Breast epithelium (tissue), 4 donors: ENCODE measurements around the gene SORBS2. TPM values are rescaled to one million over a fixed set of nuclear protein-coding genes. Genes with fewer than 3 reads are reported as not detected.

Experiments
- DNase-seq, 2 donors: peaks; one replicate each; pipeline ENCODE4 v3.0.0-alpha.2; 2019; ENCODE audit warnings: low spot score in 2 of 2
- H3K27ac ChIP-seq, 2 donors: fragments of 200-600 bp; sonication (generic) in 1 of 2; one replicate each; pipeline ENCODE4 v1.5.1; 2016 to 2019; ENCODE audit warnings: mild to moderate bottlenecking in 1 of 2
- H3K27me3 ChIP-seq, 2 donors: fragments of 200-600 bp; sonication (generic) in 1 of 2; one replicate each; pipeline versions ENCODE4 v1.5.1 to v1.6.0; 2017 to 2019; ENCODE audit warnings: control low read depth in 1 of 2, mild to moderate bottlenecking in 1 of 2
- H3K36me3 ChIP-seq: fragments of 200-600 bp; one replicate; pipeline ENCODE4 v1.5.1; 2019
- H3K4me1 ChIP-seq, 2 donors: fragments of 200-600 bp; sonication (generic); one replicate each; pipeline ENCODE4 v1.5.1; 2016 to 2019; ENCODE audit warnings: control low read depth in 1 of 2
- H3K4me3 ChIP-seq, 3 donors: fragments of 200-600 bp; sonication (generic); 1 replicate in 2 of 3; 2 replicates in 1 of 3; pipeline ENCODE4 v1.5.1; 2016 to 2019; ENCODE audit warnings: mild to moderate bottlenecking in 3 of 3, moderate library complexity in 2 of 3
- H3K9me3 ChIP-seq, 2 donors: fragments of 200-600 bp; sonication (generic) in 1 of 2; one replicate each; pipeline ENCODE4 v1.5.1; 2016 to 2019; ENCODE audit warnings: control low read depth in 1 of 2
- POLR2A ChIP-seq: fragments of 450-650 bp; IDR thresholded peaks from one replicate; pipeline ENCODE4 v1.6.1; 2016; ENCODE audit warnings: antibody characterized with exemption, mild to moderate bottlenecking, moderate library complexity
- POLR2AphosphoS5 ChIP-seq, 3 donors: sonication (generic); formaldehyde crosslinking; IDR thresholded peaks; one replicate each; pipeline ENCODE4 v1.6.1; 2017; ENCODE audit warnings: antibody characterized with exemption in 3 of 3
- intact Hi-C: fragments of 100-400 bp; cut with DNase I; formaldehyde crosslinking; loops from one replicate; pipeline ENCODE4 v1.15.1; 2023; ENCODE audit warnings: low total_unique reads
- total RNA-seq, 3 donors: library from RNA; depleted of rRNA; stranded (reverse); fragments of >200 nt; gene quantifications; one replicate each; pipeline ENCODE4 v1.1.0, GENCODE V29; 2016
- TF ChIP-seq, protein P1 (sequence below), 3 donors: fragments of 450-650 bp; IDR thresholded peaks; one replicate each; pipeline ENCODE4 v1.5.1; 2016 to 2017; ENCODE audit warnings: antibody characterized with exemption in 3 of 3, mild to moderate bottlenecking in 3 of 3, moderate library complexity in 3 of 3

The SORBS2 gene
- total RNA-seq, 3 donors from 2014 or later = 21.8 to 132 (median 105) TPM

DNA sequence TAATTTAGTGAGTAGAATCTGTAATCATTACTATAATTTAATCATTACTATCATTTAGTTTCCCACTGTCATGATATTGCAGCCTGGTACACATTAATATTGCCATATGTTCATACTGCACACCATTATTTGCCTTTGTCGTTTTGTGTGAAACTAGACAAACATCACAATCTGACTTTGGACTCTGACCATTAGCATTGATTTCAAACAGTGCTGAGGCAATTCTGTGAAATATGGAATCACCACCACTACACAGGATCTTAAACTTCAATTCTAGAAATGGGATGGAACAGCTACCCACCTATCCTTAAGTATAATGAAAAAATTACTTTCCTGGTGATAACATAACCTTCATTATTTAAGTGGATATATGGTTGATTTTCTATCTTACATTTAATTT, 98.3 kb downstream of the SORBS2 start:
- Histone ChIP-seq H3K27ac (no peak overlapping the region), H3K27me3 (no peaks in the 10 kb centered on the region), H3K36me3 (no peaks in the 10 kb centered on the region), H3K4me1 (no peaks in the 10 kb centered on the region), H3K9me3 (no peaks in the 10 kb centered on the region), H3K4me3 (no peak overlapping the region)
- no peak for DNase-seq
- intact Hi-C loops = no loop called here
- TF ChIP-seq, protein P1, sequence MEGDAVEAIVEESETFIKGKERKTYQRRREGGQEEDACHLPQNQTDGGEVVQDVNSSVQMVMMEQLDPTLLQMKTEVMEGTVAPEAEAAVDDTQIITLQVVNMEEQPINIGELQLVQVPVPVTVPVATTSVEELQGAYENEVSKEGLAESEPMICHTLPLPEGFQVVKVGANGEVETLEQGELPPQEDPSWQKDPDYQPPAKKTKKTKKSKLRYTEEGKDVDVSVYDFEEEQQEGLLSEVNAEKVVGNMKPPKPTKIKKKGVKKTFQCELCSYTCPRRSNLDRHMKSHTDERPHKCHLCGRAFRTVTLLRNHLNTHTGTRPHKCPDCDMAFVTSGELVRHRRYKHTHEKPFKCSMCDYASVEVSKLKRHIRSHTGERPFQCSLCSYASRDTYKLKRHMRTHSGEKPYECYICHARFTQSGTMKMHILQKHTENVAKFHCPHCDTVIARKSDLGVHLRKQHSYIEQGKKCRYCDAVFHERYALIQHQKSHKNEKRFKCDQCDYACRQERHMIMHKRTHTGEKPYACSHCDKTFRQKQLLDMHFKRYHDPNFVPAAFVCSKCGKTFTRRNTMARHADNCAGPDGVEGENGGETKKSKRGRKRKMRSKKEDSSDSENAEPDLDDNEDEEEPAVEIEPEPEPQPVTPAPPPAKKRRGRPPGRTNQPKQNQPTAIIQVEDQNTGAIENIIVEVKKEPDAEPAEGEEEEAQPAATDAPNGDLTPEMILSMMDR (IDR thresholded peaks at IDR 0.05) = no peak
- no peak for TF ChIP-seq POLR2AphosphoS5 (IDR thresholded peaks at IDR 0.05)
- TF ChIP-seq POLR2A = no peak

DNA sequence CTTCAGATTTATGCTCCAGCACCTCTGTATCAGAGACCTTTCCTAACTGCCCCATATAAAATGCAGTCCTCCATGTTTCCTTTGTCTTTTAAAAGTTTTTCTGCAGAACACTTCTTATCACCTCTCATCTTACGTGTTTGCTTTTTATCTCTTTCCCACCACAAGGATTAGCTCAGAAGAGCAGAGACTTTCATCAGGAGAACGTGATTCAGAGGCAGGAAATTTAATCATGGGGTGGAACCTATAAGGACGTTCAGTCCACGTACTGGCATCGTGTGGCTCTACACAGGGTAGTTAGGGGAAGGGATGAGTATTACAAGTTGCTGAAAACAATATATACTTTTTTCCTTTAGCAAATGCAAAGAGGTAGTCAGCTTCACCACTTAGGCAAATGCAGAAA, 98.7 kb downstream of the SORBS2 start:
- Histone ChIP-seq H3K36me3 (no peaks in the 10 kb centered on the region), H3K4me3 (no peak overlapping the region), H3K9me3 (no peaks in the 10 kb centered on the region), H3K4me1 (no peaks in the 10 kb centered on the region), H3K27me3 (no peaks in the 10 kb centered on the region), H3K27ac (no peak overlapping the region)
- DNase-seq = no peak
- TF ChIP-seq POLR2A (no peak), POLR2AphosphoS5 (IDR thresholded peaks at IDR 0.05) (no peak)
- TF ChIP-seq, protein P1 (IDR thresholded peaks at IDR 0.05) = no peak
- intact Hi-C loops = no loop called here

DNA sequence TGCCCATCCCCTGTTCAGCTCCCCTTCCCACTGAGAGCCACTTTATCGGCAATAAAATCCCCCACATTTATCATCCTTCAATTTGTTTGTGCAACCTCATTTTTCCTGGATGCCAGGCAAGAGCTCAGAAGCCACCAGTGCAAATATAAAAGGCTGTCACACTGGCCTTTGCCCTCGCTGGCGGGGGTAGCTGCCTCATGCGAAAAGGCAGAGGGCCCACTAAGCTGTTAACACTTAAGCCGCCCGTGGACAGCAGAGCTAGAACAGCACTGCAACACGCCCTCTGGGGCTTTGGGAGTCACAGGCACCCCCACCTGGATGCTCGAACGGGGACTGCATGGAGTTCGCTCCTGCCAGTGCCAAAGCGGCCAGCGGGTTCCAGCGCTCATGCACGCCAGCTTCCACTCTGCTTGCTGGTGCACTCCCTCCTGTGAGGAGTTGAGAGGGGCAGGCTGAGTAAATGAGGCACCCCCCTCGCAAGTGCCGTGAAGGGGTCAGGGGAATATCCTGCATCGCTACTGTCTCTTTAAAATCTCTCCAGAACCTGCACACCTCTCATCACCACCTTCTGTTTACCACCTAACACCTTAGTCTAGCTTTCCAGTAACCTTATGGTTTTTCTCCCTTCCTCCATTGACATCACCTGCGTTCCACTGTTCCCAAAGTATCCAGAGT, 99.5 kb downstream of the SORBS2 start:
- no peak for DNase-seq
- Histone ChIP-seq H3K9me3 (no peaks in the 10 kb centered on the region), H3K4me3 (no peak overlapping the region), H3K4me1 (no peaks in the 10 kb centered on the region), H3K27ac (no peak overlapping the region), H3K27me3 (no peaks in the 10 kb centered on the region), H3K36me3 (no peaks in the 10 kb centered on the region)
- intact Hi-C loops = no loop called here
- TF ChIP-seq, protein P1 (IDR thresholded peaks at IDR 0.05) = no peak
- no peak for TF ChIP-seq POLR2AphosphoS5 (IDR thresholded peaks at IDR 0.05)
- TF ChIP-seq POLR2A = no peak

DNA sequence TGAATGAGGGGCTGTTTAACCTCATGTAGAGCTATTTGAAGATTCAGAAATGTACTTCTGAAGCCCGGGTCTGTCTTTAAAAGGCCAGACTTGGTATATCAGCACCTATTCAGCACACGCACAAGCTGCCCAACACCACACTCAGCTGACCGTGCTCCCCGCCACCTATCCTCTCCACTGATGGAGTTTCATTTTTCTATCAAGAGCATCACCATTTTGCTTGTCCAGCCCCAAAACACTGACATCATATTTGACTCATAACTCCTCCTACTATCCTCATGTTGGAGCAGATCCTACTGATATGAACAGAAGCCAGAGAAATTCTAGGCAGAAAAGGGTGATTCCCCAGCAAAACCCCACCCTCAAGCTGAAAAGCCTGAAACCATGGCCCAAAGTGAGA, 100.3 kb downstream of the SORBS2 start:
- Histone ChIP-seq H3K4me3 (no peak overlapping the region), H3K27ac (no peak overlapping the region), H3K9me3 (no peaks in the 10 kb centered on the region), H3K4me1 (no peaks in the 10 kb centered on the region), H3K27me3 (no peaks in the 10 kb centered on the region), H3K36me3 (no peaks in the 10 kb centered on the region)
- intact Hi-C loops = no loop called here
- TF ChIP-seq POLR2AphosphoS5 (IDR thresholded peaks at IDR 0.05) (no peak), POLR2A (no peak)
- TF ChIP-seq, protein P1 (IDR thresholded peaks at IDR 0.05) = no peak
- DNase-seq = no peak

DNA sequence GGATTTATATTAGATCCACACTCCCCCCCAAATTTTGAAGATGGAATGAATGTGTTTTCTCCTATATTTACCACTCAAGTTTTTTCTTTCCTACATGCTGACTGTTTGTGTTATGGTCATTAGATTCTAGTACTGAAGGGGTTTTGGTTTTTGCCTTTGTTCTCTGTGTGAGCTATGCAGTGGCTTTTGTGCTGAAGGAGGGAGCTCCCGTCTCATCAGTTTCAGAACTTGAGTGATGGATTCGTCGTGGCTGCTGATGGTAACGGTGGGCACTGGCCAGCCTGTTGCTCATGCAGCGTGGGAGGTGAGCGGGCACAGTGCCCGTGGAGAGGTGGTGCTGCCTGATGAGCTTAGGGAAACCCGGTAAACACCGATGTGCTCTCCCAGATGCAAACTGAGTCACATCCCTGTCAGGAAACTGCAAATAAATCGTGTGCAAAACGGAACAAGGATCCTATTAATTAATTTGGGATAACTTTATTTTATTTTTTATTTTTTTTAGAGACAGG, 101.5 kb downstream of the SORBS2 start:
- Histone ChIP-seq H3K4me1 (no peaks in the 10 kb centered on the region), H3K27ac (no peak overlapping the region)

More for the DNA sequence above, 101.5 kb downstream of the SORBS2 start:
- TF ChIP-seq POLR2A = no peak
- TF ChIP-seq, protein P1 (IDR thresholded peaks at IDR 0.05) = no peak
- TF ChIP-seq POLR2AphosphoS5 (IDR thresholded peaks at IDR 0.05) = no peak
- Histone ChIP-seq H3K36me3 (no peaks in the 10 kb centered on the region), H3K27me3 (no peaks in the 10 kb centered on the region), H3K4me3 (no peak overlapping the region), H3K9me3 (peaks cover 0 to 7% of the 10 kb centered on the region in 2 donors)
- peak in 1 of 2 donors; percentile 50 for DNase-seq
- intact Hi-C loops = no loop called here
